NCI-H226 (cell line): ENCODE results near the gene MRPL37.

ENCODE experiments used
- DNase-seq: peaks from one replicate; pipeline ENCODE4 v3.0.0-alpha.2; 2015

The MRPL37 gene

DNA sequence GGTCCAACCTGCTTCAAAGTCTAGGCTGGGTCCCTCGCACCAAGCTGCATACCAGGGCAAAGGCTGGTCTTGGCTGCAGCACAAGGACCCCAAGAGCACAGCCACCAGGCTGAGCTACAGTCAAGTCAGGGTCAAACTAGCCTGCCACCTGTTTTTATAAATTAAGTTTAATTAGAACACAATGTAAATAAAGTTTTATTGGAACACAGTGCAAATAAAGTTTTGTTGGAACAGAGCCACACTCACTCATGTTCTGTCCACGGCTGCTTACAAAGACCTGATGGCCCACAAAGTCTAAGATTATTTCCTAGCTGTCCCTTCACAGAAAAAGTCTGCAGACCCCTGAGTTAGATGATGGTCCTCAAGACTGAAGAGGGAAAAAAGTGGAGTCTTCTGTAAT is 66.2 kb downstream of the MRPL37 start:
- DNase-seq, result no peak

DNA sequence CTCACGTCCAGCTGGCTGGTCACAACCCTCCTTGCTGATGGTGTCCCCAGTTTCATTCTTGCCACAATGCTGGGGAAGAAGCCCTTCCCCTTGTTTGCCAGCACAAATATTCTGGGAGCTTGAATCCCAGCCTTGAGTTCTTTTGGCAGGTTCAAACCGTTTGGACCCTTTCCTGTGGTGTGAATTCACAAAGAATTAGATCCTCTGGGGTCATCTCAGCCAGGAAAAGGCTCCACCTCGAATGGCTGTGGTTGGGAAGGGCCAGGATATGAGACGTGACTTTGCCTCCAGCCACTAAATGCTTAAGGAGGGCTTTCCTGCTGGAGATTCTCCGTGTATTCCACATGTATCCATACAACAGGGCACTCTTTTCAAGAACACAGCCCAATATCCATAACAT is 66.9 kb downstream of the MRPL37 start:
- no peak for DNase-seq
